BE2C (cell line): ENCODE measurements around the gene CDYL2.

Source experiments
- DNase-seq: peaks from one replicate; pipeline ENCODE4 v3.0.0-alpha.2; 2020
- H3K27me3 ChIP-seq: fragments of 250-450 bp; sonication (Bioruptor Pico); 2 replicates; pipeline ENCODE4 v1.5.1; 2020; ENCODE audit warnings: mild to moderate bottlenecking
- H3K36me3 ChIP-seq: fragments of 250-450 bp; sonication (Bioruptor Pico); 2 replicates; pipeline ENCODE4 v1.5.1; 2020; ENCODE audit warnings: mild to moderate bottlenecking
- H3K4me1 ChIP-seq: fragments of 250-450 bp; sonication (Bioruptor Pico); 2 replicates; pipeline ENCODE4 v1.5.1; 2020
- H3K4me3 ChIP-seq: 2 replicates; pipeline ENCODE4 v1.5.1; 2011; ENCODE audit warnings: low read depth, low read length
- H3K9me3 ChIP-seq: fragments of 250-450 bp; sonication (Bioruptor Pico); 2 replicates; pipeline ENCODE4 v1.5.1; 2020
- CTCF ChIP-seq: IDR thresholded peaks from 2 replicates; pipeline ENCODE4 v1.5.1; 2012; ENCODE audit warnings: mild to moderate bottlenecking, low read depth, low read length

Gene CDYL2

DNA sequence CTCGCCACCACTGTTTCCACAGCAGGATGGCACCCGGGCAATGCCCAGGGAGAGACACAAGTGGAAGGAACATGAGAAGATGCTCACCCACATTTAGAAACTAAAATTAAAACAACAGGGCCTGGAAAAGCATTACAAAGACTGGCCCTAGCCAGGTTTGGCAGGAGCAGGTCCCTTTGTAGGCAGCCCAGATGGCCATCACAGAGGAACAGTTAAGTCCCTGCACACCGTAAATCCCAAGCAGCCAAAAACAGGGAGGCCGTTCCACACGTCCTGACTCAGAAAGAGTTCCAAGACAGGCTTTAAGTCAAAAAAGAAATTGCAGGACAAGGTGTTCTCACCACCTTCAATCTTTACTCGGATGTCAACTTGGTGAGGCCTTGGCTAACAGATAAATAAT is 136.5 kb downstream of the CDYL2 start:
- H3K36me3 ChIP-seq = no peaks in the 10 kb centered on the region
- H3K4me1 ChIP-seq = no peaks in the 10 kb centered on the region
- no peak overlapping the region for H3K4me3 ChIP-seq
- TF ChIP-seq CTCF = no peak
- no peaks in the 10 kb centered on the region for H3K9me3 ChIP-seq
- DNase-seq = no peak
- H3K27me3 ChIP-seq = no peaks in the 10 kb centered on the region

DNA sequence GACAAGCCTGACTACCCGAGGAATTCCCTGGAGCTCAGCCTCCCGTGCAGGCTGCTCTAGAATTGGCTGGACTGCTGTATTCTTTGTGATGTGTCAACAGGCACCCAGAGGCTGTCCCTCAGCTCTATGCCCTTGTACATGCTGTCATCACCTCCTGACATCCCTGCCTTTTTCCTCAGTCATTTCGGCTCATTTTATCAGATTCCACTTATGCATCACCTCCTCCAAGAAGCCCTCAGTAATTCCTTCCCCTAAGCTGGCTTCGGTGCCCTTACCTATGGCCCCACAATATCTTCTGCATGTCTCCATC is 137.2 kb downstream of the CDYL2 start:
- Histone ChIP-seq H3K4me3 (no peak overlapping the region), H3K9me3 (no peaks in the 10 kb centered on the region), H3K4me1 (no peaks in the 10 kb centered on the region), H3K36me3 (no peaks in the 10 kb centered on the region), H3K27me3 (no peaks in the 10 kb centered on the region)
- no peak for DNase-seq
- no peak for TF ChIP-seq CTCF

- no peaks in the 10 kb centered on the region for H3K4me1 ChIP-seq
- no peak for TF ChIP-seq CTCF
- H3K9me3 ChIP-seq = no peaks in the 10 kb centered on the region
- H3K27me3 ChIP-seq = no peaks in the 10 kb centered on the region
- DNase-seq = no peak
- H3K4me3 ChIP-seq = no peak overlapping the region
- no peaks in the 10 kb centered on the region for H3K36me3 ChIP-seq
These were observed 137.8 kb downstream of the CDYL2 start for GRCh38 chr16:80666378-80667250.

GRCh38 chr16:80665356-80665755 is 139.0 kb downstream of the CDYL2 start:
- Histone ChIP-seq H3K36me3 (no peaks in the 10 kb centered on the region), H3K4me1 (no peaks in the 10 kb centered on the region), H3K9me3 (no peaks in the 10 kb centered on the region), H3K27me3 (no peaks in the 10 kb centered on the region), H3K4me3 (no peak overlapping the region)
- TF ChIP-seq CTCF = no peak
- DNase-seq = no peak

- H3K36me3 ChIP-seq = no peaks in the 10 kb centered on the region
- no peaks in the 10 kb centered on the region for H3K27me3 ChIP-seq
- no peak for DNase-seq
- no peaks in the 10 kb centered on the region for H3K9me3 ChIP-seq
- TF ChIP-seq CTCF = no peak
- H3K4me3 ChIP-seq = no peak overlapping the region
- no peaks in the 10 kb centered on the region for H3K4me1 ChIP-seq
These were observed 139.6 kb downstream of the CDYL2 start for GRCh38 chr16:80664786-80665185.

DNA sequence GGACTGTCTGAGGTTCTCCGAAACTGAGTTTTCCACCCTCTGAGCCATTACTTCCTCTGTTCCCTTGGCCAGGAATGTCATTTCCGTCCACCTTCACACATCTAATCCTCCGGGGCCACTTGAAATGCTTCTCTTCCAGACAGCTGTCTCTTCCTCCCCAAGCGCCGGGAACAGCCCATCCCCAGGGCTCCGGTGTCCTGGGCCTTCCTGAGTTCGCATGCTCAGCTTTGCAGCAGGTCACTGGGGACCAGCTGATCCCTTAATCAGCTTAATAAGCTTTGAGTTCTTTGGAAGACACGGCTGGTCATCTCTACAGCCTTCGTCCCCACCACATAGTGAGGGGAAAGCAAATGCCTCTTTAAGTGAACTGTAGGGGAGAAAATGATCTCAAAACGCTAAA is 140.2 kb downstream of the CDYL2 start:
- no peaks in the 10 kb centered on the region for H3K9me3 ChIP-seq
- H3K4me1 ChIP-seq = no peaks in the 10 kb centered on the region
- DNase-seq = no peak
- H3K4me3 ChIP-seq = no peak overlapping the region
- no peak for TF ChIP-seq CTCF
- no peaks in the 10 kb centered on the region for H3K27me3 ChIP-seq
- H3K36me3 ChIP-seq = no peaks in the 10 kb centered on the region
